GM19455 (cell line): ENCODE data around the gene SCARB1.

Experiments used
- ATAC-seq: cut with Tn5 transposase; IDR thresholded peaks from one replicate; pipeline ENCODE4 v1.9.1; 2021; ENCODE audit not compliant: unreplicated experiment

Gene SCARB1

DNA sequence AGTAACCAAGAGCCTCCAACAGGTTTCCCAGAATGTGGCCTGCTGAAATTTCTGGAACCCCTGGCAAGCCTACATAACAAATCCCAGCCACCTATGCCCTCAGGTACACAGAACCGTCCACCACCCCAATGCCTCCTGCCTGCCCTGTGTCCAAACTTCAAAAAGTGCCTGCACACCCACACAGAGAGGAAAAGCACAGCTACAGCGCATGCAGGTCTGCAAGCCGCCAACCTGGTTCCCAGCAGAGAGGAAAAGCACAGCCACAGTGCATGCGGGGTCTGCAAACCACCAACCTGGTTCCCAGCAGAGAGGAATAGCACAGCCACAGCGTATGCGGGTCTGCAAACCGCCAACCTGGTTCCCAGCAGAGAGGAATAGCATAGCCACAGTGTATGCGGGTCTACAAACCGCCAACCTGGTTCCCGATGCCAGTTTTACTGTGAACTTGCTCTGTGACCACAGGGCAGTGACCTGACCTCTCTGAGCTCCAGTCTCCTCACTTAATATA, 113.5 kb downstream of the SCARB1 start:
- no peak for ATAC-seq

DNA sequence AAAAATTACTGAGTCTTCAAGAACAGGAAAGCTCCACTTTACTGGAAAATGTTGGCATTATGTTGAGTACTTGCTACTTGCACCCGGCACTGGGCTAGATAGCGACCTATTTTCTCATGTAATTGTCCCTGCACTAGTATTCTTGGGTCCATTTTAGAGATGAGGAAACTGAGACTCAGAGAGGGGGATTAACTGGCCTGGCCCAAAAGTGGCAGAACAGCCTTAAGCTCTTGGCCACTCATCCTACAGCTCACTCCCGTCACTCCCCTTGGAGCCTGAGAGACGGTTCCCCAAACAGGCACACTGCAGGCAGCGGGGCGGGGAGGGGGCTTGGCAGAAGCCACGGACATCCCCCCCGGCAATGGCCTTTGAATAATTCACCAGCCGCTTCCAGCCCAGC, 113.9 kb downstream of the SCARB1 start:
- no peak for ATAC-seq

DNA sequence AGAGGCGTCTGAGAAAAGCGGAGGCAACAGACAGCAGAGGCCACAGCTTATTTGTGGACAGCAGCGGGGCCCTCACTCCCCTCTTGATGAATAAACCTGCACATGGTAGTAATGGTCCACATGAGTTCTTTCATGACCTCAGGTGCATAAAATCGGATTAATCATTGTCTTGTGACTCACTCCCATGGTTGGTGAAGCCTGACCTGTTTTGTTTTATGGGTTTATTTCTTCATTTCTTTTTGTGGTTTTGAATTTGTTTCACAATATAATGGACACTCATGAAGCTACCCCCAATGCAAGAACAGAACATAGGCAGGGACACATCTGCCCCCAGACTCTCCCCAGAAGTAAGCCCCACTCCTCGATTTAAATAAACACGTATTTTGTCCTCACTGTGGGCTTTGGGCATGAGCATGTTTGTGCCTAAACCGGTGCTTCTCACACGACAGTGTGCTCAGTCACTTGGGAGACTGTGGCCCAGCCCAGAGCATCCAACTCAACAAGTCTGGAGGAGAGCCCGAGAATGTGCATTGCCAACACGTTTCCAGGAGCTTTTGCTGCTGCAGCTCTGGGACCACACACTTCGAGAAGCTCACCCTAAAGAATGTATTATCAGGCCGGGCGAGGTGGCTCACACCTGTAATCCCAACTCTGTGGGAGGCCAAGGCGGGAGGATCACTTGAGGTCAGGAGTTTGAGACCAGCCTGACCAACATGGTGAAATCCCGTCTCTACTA, 116.1 kb downstream of the SCARB1 start:
- no peak for ATAC-seq

DNA sequence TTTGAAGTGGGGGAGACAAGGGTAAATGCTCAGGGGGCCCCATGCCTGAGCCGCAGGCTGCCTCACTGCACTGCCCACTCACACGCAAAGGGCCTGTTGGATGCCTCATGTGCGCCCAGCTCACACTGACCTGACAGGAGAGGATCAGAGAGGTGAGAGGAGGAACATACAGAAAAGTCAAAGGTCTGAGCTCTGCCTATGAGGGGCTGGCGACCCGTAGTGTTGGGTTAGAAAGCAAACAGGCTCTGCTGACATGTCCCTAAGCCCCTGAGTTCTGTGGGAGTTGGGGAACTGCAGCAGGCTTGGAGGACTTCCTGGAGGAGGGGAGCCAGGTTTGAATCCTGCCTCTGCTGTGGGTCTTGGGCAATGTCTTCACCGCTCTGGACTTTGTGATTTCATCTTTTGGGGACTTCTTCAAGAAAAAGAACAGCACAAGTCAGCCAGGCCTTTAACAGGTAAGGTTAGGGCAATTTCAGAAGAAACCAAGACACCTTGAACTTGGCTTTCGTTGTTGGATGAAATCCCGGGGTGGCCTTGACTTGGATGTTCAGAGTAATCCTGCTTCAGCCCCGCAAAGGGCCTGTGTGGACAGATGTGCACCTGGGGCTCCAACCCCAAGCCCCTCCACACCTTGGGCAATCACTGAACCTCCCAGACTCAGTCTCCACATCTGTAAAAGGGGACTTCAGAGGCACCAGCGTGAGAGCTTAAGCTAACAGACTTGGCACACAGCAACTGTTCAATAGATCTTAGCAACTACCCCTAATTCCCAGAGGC, 116.8 kb downstream of the SCARB1 start:
- no peak for ATAC-seq

DNA sequence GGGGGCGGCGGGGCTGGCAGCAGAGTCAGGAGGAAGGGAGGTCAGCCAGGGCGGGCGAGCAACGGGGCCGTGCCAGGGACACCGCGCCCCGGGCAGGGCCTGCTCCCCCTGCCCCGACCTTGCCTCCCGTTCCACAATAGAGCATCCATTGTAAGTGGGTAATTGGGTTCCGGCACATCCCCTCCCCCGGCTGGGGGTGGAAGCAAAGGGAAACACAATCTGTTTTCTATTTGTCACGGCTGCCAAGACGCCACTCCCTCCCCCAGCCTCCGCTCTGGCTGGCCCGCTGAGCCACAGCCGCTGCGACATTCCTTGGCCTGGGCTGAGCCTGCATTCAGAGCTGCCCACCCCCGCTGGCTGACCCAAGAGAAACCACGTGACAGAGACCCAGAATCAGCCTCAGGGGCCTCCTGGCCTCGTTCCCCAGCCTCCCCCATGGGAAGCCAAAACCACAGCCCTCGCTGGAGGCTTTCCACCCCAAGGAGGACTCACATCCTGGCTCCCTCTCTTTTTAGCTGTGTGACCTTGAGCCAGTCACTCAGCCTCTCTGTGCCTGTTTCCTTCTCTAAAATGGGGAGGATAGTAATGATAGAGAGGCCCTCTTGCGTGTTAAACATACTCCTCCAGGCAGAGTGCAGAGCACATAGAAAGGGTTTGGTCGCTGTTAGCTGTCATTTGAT, 117.6 kb downstream of the SCARB1 start:
- no peak for ATAC-seq

DNA sequence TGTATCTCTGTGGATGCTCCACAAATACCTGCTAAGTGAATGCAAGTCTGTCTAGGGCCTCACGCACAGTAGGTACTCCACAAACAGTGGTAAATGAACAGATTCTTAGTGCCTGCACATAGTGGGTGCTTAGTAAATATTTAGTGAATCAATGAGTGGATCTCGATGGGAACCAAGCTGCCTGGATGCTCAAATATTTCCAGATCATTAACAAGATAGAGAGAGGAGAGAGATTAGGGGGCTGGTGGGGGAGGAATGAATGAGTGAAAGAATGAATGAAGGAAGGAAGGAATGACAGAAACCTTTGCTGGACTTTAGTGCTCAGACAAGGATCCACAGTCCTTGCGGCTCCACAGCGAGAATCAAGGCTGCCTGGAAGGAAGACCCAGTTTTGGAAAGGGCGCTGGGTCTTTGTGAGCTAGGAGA, 118.2 kb downstream of the SCARB1 start:
- no peak for ATAC-seq

DNA sequence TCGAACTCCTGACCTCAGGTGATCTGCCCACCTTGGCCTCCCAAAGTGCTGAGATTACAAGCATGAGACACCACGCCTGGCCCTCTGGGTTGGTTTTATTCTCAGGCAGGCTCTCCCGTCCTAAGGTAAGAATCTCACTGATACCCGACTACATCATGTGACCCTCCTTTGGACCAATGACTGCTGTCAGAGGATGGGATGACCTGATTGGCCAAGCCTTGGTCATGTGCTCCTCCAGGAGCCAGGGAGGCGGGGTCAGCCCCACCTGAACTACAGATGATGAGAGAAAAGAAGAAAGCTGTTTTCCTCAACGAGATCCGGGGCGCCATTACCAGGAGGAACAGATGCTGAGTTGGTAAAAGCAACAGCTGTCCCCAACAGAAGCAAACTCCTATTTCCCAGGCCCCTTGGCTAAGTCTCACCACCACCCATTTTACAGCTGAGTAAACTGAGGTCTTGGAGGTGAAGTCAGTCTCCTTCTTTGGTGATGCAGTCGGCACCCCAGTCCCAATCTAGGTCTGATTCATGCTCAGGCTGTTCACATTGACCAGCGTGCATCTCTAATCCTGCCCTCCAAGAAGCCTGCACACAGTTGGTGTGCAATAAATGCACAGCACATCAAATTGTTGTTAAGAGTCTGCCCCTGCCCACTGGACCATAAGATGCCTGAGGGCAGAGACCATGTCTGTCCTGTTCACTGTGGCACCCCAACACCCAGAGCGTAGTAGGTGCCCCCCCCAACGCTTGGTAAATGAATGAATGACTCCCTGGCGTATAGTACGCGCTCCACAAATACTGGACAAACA, 118.8 kb downstream of the SCARB1 start:
- ATAC-seq = no peak

DNA sequence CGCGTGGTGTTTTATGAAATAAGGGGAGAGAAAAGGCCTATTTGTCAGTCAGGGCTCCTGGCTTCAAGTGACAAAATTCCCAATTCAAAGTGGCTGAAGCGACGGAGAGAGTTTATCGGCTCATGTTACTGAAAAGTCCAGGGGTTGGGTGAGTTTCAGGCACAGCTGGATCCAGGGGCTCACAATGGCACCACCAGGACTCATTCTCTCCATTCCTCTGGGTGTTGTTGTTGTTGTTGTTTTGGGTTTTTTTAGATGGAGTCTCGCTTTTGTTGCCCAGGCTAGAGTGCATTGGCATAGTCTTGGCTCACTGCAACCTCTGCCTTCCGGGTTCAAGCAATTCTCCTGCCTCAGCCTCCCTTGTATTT, 119.4 kb downstream of the SCARB1 start:
- no peak for ATAC-seq

DNA sequence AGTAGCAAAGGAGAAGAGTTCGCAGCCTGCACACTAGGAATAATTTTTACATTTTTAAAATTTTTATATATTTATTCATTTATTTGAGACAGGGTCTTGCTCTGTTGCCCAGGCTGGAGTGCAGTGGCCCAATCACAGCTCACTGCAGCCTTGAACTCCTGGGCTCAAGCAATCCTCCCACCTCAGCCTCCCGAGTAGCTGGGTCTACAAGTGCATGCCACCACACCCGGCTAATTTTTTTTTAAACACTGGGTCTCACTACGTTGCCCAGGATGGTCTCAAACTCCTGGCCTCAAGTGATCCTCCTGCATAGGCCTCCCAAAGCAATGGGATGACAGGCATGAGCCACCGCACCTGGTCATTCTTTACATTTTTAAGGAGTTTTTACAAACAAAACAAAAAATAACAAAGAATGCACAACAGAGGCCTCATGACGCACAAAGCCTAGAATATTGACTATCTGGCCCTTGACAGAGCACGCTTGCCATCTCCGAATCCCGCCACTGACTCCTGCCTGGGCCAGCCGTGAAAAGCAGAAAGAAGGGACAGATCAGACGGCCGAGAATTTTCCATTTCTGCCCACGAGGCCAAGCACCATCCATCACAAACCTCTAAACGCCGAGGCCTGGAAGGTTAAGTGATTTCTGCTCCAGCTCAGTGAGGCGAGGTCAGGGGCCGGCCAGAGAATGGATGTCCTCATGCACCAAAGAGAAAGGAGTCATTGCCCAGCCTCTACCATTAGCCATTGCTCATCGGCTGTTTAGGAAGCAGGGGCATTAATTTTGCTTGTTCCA, 120.0 kb downstream of the SCARB1 start:
- ATAC-seq = no peak

DNA sequence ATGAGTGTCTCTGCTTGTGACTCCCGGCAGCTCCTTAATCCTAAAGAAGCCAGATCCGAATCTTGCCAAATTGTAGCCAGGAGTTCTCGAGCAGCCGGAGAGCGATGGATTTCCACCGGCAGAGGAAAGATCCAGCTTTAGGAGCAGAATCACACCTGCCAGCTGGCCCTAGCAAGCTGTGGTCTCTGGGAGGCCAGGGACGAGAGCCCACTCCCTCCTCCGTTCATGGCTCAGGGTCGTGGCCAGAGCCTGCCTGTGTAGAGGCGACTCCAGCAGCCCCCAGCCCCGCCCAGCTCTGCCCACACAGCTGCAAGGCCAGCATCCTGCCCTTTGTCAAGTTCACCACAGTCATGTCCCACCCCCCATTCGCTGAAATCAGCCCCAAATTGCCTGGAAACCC, 121.0 kb downstream of the SCARB1 start:
- ATAC-seq = no peak

DNA sequence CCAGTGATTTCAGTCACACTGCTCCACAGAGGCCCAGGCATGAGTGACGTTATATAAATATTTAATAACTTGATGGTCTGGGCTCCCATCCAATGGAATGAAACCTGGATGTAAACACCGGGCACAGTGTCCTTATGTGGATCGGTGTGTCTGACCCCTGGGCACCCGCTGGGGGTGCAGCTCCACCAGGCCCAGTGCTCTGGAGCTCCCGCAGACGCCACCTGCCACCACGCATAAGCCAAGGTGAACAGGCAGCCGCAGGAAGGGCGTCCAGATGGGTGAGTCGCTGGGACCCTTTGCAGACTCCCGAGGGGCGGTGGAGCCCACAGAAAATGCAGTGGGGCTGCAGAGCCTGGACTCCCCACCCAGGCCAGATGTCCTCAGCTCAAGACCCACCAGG, 121.6 kb downstream of the SCARB1 start:
- no peak for ATAC-seq

DNA sequence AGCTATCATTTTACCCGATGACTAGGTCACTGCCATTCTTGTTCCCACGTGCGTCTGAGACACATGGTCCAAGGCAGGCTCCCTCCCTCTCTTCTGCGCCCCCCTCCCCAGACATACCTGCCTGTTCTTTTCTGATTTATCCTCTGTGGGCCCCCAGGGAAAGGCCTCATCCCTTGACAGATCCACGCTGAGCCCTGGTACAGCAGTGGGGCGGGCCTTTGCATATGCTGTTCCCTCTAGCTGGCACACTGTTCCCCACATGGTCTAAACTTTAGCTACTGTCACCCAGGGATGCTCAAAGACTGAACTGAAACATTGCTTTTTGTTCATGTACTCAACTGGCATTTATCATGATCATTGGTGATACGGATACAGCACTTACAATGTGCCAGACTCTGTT, 122.5 kb downstream of the SCARB1 start:
- no peak for ATAC-seq

DNA sequence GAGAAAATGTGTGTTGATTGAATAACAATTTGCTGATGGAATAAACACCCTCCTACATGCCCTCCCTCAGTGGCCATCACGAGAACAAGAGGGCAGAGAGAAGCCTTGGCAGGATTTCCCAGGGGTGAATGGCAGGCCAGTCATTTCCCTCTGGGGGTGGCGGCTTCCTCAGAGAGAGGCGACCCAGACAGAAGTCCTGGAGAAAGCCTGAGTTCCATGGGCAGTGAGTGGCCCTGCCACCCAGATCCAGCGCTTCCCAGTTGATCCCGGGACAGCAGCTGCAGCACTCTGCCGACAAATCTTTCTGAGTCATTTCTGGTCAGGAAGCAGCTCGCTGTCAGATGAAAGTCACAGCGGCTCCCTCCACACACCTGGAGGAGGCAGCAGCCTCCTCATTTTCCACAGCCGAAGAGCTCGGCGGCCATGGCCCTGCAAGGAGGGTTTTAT, 123.0 kb downstream of the SCARB1 start:
- no peak for ATAC-seq

DNA sequence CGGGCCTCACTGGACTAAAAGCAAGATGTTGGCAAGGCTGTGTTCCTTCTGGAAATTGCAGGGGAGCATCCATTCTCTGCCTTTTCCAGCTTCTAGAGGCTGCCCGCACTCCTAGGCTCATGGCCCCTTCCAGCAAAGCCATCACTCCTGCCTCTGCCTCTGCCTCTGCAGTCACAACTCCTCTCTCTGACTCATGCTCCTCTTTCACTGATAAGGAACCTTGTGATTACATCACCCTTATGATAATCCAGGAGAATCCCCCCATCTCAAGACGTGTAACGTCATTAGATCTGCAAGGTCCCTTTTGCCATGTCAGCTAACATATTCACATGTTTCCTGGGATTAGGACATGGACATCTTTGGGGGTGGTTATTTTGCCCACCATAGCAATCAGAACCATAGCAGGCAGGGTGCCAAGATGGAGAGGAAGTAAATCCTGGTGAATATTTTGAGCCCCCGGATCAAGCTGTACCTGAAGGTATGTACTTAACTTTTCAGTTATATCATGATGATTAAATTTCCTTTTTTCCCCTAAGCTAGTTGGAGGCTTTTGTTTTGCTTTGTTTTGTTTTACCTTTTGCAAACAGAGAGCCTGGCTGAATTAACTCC, 123.6 kb downstream of the SCARB1 start:
- no peak for ATAC-seq

DNA sequence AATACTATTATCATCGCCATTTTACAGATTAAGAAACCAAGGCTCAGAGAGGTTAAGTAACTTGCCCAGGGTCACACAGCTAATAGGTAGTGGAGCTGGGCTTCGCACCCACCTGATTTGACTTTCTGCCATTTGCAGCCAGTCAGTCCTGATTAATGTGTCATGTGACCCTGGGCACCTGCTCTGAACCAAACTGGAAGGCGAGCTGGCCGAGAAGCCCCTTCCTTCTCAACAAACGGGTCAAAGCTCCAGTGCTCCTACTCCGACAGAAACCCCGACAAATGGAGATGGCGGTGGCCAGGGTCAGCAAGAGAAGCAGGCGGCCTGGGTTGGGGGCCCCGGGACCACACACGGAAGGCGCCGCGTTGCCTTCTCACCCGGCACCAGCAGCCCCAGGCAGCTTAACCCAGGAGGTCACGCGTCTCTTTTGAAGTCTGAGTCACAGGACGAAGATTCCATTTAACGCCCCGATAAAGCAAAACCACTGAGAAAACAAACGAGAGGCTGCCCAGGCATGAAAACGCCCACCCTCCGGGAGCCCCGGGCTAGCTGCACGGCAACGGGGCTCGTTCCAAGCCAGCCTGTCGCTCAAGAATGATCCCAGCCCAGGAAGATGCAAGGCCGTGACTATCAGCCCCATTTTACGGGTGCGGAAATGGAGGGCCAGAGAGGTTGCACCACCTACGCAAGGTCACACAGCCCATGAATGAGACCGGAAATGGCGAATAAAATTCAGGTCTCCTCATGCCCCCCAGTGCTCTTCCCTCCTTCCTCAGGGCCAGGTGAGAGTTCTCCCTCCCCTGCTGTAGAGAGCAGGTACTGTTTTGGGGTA, 124.8 kb downstream of the SCARB1 start:
- no peak for ATAC-seq

DNA sequence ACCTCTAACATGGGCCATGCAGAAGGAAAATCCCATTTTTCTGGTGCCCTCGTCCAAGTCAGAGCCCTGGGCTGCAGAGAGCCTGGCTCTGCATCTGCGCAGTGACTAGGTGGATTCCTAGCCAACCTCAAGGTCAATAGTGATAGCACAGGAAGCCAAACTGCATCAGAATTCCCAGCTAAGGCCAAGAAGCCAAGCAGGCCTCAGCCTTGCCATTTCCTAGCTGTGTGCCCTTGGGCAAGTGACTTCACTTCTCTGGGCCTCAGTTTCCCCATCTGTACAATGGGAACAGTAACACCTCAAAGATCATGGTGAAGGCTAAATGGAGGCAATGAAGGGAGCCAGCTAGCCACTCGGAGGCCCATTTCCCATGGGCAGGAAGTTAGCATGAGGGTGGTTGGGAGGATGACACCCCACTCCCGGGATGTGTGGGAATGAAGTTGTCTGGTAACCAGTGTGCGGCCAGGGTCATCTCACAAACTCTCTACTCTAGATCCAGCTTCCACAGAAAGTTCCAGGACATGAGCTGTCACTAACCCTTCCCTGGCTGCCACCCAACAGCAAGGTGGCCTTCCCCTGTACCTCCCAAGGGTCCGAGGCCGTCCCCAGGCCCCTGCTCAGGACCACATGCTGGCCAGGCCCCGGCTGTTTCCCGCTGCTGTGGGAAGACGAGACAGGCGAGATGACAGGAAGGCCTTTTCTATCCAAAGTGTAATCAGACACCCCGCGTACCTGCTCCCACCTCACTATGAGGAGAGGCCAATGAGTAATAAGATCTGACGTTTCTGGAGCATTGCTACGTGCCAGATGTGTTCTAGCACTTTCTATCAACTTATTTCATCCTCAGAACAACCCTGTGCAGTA, 125.7 kb downstream of the SCARB1 start:
- ATAC-seq = no peak

DNA sequence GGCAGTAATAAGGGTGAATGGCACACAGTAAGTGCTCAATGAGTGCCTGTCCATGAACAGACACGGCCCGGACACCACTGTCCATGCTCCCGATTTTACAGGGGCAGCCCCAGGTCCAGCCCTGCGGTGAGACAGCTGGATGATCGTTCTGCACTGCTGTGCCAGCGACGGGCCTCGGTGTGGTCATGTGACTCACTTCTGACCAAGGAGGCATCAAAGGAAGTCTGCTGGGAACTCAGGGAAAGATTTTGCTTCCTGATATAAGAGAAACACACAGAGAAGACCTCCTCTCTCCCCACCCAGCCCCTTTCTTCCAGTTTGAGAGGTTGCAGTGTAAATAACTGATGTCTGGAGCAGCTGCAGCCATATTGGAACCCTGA, 126.6 kb downstream of the SCARB1 start:
- no peak for ATAC-seq
